Activated CD4-positive, alpha-beta T cell treated with anti-CD3 and anti-CD28 coated beads, Interleukin-2, amount 10 ng/mL, durations not matched to agents 7 days and 5 days (primary cell): Measurements from ENCODE around the gene TBC1D4. TPM values are rescaled to one million over a fixed set of nuclear protein-coding genes. Genes with fewer than 3 reads are reported as not detected.
"Not testable (repeated sequence)": the region's sequence is repeated elsewhere in the genome, so short reads cannot be mapped to it uniquely, and the experiment has no call there.

Experiments
- CTCF ChIA-PET: fragments of 350-600 bp; sonication (Branson Sonifier 250); formaldehyde crosslinking; loops from one replicate; lab custom pipeline; 2021; ENCODE audit warnings: antibody characterized with exemption; lab: Charles Lee
- POLR2A ChIA-PET: fragments of 350-600 bp; sonication (Branson Sonifier 250); formaldehyde crosslinking; loops from one replicate; lab custom pipeline; 2021; ENCODE audit warnings: antibody characterized with exemption; lab: Charles Lee
- DNase-seq: peaks from one replicate; pipeline ENCODE4 v3.0.0-alpha.2; 2020
- H3K27ac Mint-ChIP-seq: one replicate; pipeline ENCODE4 v1.8.0; 2021; ENCODE audit warnings: mild to moderate bottlenecking, moderate library complexity, mixed read lengths
- H3K27me3 Mint-ChIP-seq: one replicate; pipeline ENCODE4 v1.8.0; 2021; ENCODE audit warnings: mixed read lengths
- H3K36me3 Mint-ChIP-seq: one replicate; pipeline ENCODE4 v1.8.0; 2021; ENCODE audit warnings: low read depth, mixed read lengths
- H3K4me1 Mint-ChIP-seq: one replicate; pipeline ENCODE4 v1.8.0; 2021; ENCODE audit warnings: mixed read lengths
- H3K4me3 Mint-ChIP-seq: one replicate; pipeline ENCODE4 v1.8.0; 2021; ENCODE audit warnings: mild to moderate bottlenecking, moderate library complexity, mixed read lengths
- H3K9me3 Mint-ChIP-seq: one replicate; pipeline ENCODE4 v1.8.0; 2021; ENCODE audit warnings: mixed read lengths
- total RNA-seq, 2 experiments: library from RNA; stranded (reverse); gene quantifications; one replicate each; pipeline ENCODE4 v1.2.3, GENCODE V29; 2021

The TBC1D4 gene
- total RNA-seq, 2 experiments from 2014 or later, result 27.2 to 32.9 TPM

GRCh38 chr13:75264611-75265010 is 217.4 kb downstream of the TBC1D4 start:
- DNase-seq, result no peak
- Mint-ChIP-seq H3K36me3 (no peaks in the 10 kb centered on the region), H3K4me3 (no peak overlapping the region), H3K27ac (no peak overlapping the region), H3K27me3 (no peaks in the 10 kb centered on the region), H3K9me3 (no peaks in the 10 kb centered on the region), H3K4me1 (no peaks in the 10 kb centered on the region)
- ChIA-PET POLR2A (no interaction called here), CTCF (no interaction called here)

DNA sequence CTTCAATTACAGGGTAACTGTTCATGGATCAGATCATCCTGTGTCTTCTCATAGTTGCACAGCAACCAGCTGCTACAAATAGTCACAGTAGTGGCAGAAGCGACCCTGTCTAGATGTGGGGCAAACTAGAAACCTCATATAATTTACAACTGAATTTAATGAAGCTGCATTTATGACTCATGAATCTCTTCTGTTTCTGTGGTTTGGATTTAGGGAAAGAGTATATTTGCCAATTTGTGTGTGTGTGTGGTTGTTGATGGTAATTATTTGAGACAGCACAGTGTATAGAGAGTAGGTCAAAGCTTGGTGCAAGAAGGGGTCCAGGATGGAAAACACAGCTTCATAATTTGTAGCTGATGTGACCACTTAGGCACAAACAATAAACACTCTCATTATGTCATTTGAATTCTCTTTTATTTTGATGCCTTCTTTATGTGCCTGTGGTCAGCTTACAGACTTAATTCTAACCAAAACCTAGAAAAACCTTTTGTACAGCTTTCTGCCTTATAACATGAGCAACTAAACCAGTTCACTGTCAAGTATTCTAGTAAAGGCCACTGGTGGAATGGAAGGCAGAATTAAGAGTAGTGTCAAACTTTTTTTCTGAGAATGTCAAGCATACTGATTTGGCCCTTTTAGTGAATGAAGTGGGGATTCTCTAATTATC is 218.1 kb downstream of the TBC1D4 start:
- no peak overlapping the region for H3K27ac Mint-ChIP-seq
- ChIA-PET CTCF (interaction anchor here (1.1 kb wide), 1 partner anchor 16 kb away, joined by 3 read pairs; no protein-coding TSS in a partner anchor), POLR2A (interaction anchor here (0.5 kb wide), 1 partner anchor 39 kb away, joined by 3 read pairs; no protein-coding TSS in a partner anchor)
- H3K27me3 Mint-ChIP-seq, result no peaks in the 10 kb centered on the region
- no peak overlapping the region for H3K4me3 Mint-ChIP-seq
- H3K9me3 Mint-ChIP-seq, result no peaks in the 10 kb centered on the region
- DNase-seq, result no peak
- no peaks in the 10 kb centered on the region for H3K36me3 Mint-ChIP-seq
- H3K4me1 Mint-ChIP-seq, result no peaks in the 10 kb centered on the region

- no peak for DNase-seq
- Mint-ChIP-seq H3K36me3 (no peaks in the 10 kb centered on the region), H3K27me3 (peaks cover 13% of the 10 kb centered on the region), H3K27ac (no peak overlapping the region), H3K4me3 (no peak overlapping the region), H3K9me3 (no peaks in the 10 kb centered on the region), H3K4me1 (no peaks in the 10 kb centered on the region)
- CTCF ChIA-PET, result no interaction called here
- POLR2A ChIA-PET, result no interaction called here
These were observed 223.7 kb downstream of the TBC1D4 start for GRCh38 chr13:75258159-75258782.

GRCh38 chr13:75256922-75257321 is 225.0 kb downstream of the TBC1D4 start:
- Mint-ChIP-seq H3K4me3 (no peak overlapping the region), H3K9me3 (no peaks in the 10 kb centered on the region), H3K4me1 (no peaks in the 10 kb centered on the region), H3K27me3 (peaks cover 19% of the 10 kb centered on the region), H3K27ac (no peak overlapping the region), H3K36me3 (no peaks in the 10 kb centered on the region)
- ChIA-PET CTCF (interaction anchor here (0.7 kb wide), 1 partner anchor 32 kb away, joined by 4 read pairs; no protein-coding TSS in a partner anchor), POLR2A (no interaction called here)
- DNase-seq, result no peak

GRCh38 chr13:75255653-75256052 is 226.3 kb downstream of the TBC1D4 start:
- H3K4me3 Mint-ChIP-seq, result no peak overlapping the region
- H3K36me3 Mint-ChIP-seq, result no peaks in the 10 kb centered on the region
- peaks cover 22% of the 10 kb centered on the region for H3K27me3 Mint-ChIP-seq
- ChIA-PET CTCF (interaction anchor here (1.1 kb wide), 1 partner anchor 27 kb away, joined by 3 read pairs; no protein-coding TSS in a partner anchor), POLR2A (no interaction called here)
- no peak for DNase-seq
- no peaks in the 10 kb centered on the region for H3K9me3 Mint-ChIP-seq
- no peak overlapping the region for H3K27ac Mint-ChIP-seq
- no peaks in the 10 kb centered on the region for H3K4me1 Mint-ChIP-seq

- POLR2A ChIA-PET, result no interaction called here
- CTCF ChIA-PET, result interaction anchor here (1.1 kb wide), 1 partner anchor 26 kb away, joined by 3 read pairs; no protein-coding TSS in a partner anchor
- H3K4me3 Mint-ChIP-seq, result no peak overlapping the region
- no peaks in the 10 kb centered on the region for H3K9me3 Mint-ChIP-seq
- DNase-seq, result no peak
- no peaks in the 10 kb centered on the region for H3K4me1 Mint-ChIP-seq
- H3K36me3 Mint-ChIP-seq, result no peaks in the 10 kb centered on the region
- H3K27me3 Mint-ChIP-seq, result peaks cover 22% of the 10 kb centered on the region
- no peak overlapping the region for H3K27ac Mint-ChIP-seq
These were observed 226.8 kb downstream of the TBC1D4 start for GRCh38 chr13:75255147-75255546.

- Mint-ChIP-seq H3K27ac (no peak overlapping the region), H3K27me3 (peaks cover 19% of the 10 kb centered on the region), H3K9me3 (no peaks in the 10 kb centered on the region), H3K4me1 (no peaks in the 10 kb centered on the region), H3K4me3 (no peak overlapping the region), H3K36me3 (no peaks in the 10 kb centered on the region)
- POLR2A ChIA-PET, result no interaction called here
- DNase-seq, result no peak
- CTCF ChIA-PET, result interaction anchor here (0.7 kb wide), 2 partner anchors 11 to 1235 kb away, joined by 4 to 5 read pairs; no protein-coding TSS in a partner anchor
These were observed 230.8 kb downstream of the TBC1D4 start for GRCh38 chr13:75251188-75251587.

GRCh38 chr13:75250526-75251178 is 231.3 kb downstream of the TBC1D4 start:
- CTCF ChIA-PET, result interaction anchor here (0.7 kb wide), 2 partner anchors 11 to 1235 kb away, joined by 4 to 5 read pairs; no protein-coding TSS in a partner anchor
- H3K4me3 Mint-ChIP-seq, result no peak overlapping the region
- POLR2A ChIA-PET, result no interaction called here

GRCh38 chr13:75245578-75245977 is 236.4 kb downstream of the TBC1D4 start:
- H3K36me3 Mint-ChIP-seq, H3K4me3 Mint-ChIP-seq, H3K9me3 Mint-ChIP-seq, DNase-seq, H3K27ac Mint-ChIP-seq, H3K27me3 Mint-ChIP-seq, CTCF ChIA-PET, H3K4me1 Mint-ChIP-seq, POLR2A ChIA-PET: not testable (repeated sequence)

More at GRCh38 chr13:75250526-75251178, 231.3 kb downstream of the TBC1D4 start:
- peaks cover 19% of the 10 kb centered on the region for H3K27me3 Mint-ChIP-seq
- H3K36me3 Mint-ChIP-seq, result no peaks in the 10 kb centered on the region
- H3K27ac Mint-ChIP-seq, result no peak overlapping the region
- peaks cover 2% of the 10 kb centered on the region for H3K9me3 Mint-ChIP-seq
- no peaks in the 10 kb centered on the region for H3K4me1 Mint-ChIP-seq
- no peak for DNase-seq

GRCh38 chr13:75240240-75240639 is 241.7 kb downstream of the TBC1D4 start:
- H3K27me3 Mint-ChIP-seq, H3K27ac Mint-ChIP-seq, H3K9me3 Mint-ChIP-seq, H3K4me3 Mint-ChIP-seq, DNase-seq, POLR2A ChIA-PET, H3K36me3 Mint-ChIP-seq, CTCF ChIA-PET, H3K4me1 Mint-ChIP-seq: not testable (repeated sequence)

DNA sequence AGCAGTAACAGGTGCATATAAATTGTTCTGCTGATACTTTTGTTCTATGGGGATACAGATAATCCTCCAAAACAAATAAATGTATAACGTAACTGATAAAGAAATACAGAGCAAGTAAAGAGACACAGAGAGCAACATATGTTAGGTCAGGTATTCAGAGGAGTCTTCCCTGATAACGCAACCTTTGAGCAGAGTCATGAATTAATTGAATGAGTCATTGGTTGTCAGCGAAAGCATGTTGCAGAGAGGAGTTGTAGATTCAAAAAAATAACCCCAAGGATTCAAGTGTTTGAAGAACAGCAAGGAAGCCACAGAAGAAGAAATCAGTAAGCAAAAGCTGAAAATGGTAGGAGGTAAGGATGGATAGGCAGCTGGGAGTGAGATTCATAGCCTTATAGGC is 245.2 kb downstream of the TBC1D4 start:
- DNase-seq, result no peak
- no peaks in the 10 kb centered on the region for H3K36me3 Mint-ChIP-seq
- no peak overlapping the region for H3K27ac Mint-ChIP-seq
- H3K27me3 Mint-ChIP-seq, result no peaks in the 10 kb centered on the region
- H3K4me1 Mint-ChIP-seq, result no peaks in the 10 kb centered on the region
- H3K9me3 Mint-ChIP-seq, result peaks cover 2% of the 10 kb centered on the region
- ChIA-PET POLR2A (no interaction called here), CTCF (no interaction called here)
- H3K4me3 Mint-ChIP-seq, result no peak overlapping the region
